Measurements from ENCODE around the gene BFSP1.

Gene BFSP1

DNA sequence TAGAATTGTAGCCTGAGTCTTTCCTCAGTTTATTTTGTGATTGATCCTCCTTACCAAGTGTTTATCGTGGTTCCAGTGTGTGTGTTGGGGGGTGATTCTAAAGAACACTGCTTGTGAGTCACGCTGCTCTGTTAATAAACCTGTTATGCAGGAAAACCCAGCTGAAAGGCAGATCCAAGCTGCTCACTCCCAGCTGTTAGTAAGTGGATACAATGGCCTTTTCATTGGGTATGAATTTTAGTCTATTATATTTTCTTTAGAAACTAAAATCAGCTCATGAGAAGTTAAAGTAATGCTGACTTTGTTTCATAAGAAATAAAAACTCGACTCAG lies 26.5 kb upstream of the BFSP1 start:
- DNase-seq (ENCODE audit: low read depth): no peak

GRCh38 chr20:17556837-17557674 lies 25.9 kb upstream of the BFSP1 start:
- DNase-seq (ENCODE audit: low read depth): no peak

- DNase-seq (ENCODE audit: low read depth): no peak
These were observed 23.9 kb upstream of the BFSP1 start for GRCh38 chr20:17555106-17555505.

- DNase-seq (ENCODE audit: low read depth): no peak
These were observed 18.0 kb upstream of the BFSP1 start for GRCh38 chr20:17549131-17549530.

GRCh38 chr20:17545127-17545526 lies 13.9 kb upstream of the BFSP1 start:
- no peak for DNase-seq (ENCODE audit: low read depth)

DNA sequence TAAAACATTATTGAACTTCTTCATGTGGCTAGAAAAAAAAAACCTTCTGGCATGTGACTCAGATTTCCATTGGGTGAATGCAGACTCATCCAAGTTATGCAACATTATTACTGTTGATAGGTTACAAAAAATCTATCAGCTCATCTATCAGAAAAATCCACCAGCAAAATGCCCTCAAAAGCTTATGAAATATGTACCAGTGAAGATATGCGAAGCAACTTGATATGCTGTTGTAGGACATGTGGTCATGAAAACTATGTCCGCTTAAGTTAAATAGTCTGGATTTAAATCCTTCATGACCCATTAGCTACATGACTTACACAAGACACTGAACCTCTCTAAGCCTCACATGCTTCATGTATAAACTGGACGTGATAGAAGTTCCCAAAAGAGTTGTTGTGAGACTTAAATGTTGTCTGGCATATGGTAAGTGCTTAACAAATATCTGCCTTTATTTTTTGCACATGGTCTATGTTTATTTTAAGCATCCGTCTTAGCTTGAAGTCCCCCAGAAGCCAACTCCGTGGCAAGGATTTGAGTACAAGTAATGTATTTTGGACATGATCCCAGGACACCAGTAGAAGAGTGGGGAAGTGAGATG lies 12.5 kb upstream of the BFSP1 start:
- DNase-seq (ENCODE audit: low read depth): no peak

- DNase-seq (ENCODE audit: low read depth): no peak
These were observed 11.8 kb upstream of the BFSP1 start for GRCh38 chr20:17542993-17543412.

DNA sequence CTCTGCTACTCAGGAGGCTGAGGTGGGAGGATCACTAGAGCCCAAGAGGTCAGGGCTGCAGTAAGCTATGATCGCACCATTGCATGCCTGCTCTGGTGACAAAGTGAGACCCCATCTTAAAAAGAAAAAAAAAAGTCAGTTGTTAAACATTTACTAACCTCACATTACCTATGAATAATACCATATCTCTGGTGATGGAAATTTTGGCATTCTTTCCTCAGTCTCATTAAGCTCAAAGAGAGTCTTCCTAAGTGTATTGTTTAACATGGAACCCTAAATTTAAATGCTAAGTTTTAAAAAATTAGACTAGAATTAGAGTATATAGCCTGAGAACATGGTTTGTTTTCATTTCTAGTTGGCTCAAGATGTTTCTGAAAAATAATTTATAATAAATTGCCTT lies 11.3 kb upstream of the BFSP1 start:
- no peak for DNase-seq (ENCODE audit: low read depth)

DNA sequence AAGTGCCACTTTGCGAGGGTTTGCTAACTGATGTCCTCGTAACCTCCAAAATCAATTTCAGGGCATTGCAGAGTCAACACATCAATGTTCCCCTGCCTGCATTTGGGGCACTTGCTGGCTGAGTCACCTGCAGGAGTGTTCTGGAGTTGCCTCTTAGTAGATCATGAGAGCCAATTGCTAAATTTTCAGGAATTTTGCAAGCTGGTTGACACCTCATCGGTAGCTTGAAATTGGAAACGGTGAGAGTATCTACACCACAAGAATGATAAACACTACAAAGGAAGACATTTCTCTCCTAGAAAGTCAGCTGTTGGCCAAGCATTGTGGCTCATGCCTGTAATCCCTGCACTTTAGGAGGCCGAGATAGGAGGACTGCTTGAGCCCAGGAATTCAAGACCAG lies 10.8 kb upstream of the BFSP1 start:
- DNase-seq (ENCODE audit: low read depth): no peak

DNA sequence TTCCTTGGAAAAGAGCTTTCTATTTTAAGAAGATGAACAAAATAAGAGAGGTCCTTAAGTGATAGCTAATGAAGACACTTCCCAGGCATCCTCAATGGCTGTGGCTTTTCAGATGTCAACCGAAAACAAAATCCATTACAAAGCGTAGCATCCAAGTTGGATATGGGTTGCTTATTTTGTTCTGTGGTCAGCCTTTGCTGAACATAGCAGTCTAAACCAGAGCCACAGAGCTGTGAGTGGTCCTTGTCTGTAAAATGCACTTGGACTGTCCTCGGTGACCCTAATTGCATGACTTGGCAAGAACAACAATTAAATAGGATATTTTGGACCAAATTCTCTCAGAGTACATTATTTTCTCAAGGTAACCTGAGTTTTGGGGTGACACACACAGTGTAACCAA lies 10.4 kb upstream of the BFSP1 start:
- no peak for DNase-seq (ENCODE audit: low read depth)

DNA sequence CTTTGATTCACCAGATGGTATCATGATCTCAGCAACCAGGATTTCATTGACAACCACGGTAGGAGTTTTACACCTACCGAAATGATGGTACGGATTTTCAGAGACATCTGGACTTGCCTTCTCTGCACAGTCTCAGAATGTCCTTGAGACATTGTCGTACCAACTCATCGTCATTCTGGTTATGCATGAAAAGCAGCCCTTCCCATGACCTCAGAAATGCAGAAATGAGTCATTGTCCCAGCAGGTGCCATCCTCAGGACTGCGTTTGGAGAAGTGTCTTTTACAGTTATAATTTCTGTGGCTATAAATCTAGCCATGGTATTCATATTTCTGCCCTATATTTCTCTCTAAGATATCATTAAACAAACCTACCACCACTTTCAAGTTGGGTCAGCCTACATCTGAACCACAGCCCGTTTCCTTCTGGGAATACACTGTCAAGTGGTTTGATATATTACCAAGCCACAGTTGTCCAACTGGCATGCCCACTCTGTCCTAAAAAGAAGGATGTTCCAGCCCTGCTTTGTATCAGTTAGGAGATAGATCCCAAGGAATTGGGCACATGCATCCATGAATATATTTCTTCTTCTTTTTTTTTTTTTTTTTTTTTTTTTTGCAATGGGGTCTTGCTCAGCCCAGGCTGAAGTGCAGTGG lies 7.5 kb upstream of the BFSP1 start:
- no peak for DNase-seq (ENCODE audit: low read depth)

DNA sequence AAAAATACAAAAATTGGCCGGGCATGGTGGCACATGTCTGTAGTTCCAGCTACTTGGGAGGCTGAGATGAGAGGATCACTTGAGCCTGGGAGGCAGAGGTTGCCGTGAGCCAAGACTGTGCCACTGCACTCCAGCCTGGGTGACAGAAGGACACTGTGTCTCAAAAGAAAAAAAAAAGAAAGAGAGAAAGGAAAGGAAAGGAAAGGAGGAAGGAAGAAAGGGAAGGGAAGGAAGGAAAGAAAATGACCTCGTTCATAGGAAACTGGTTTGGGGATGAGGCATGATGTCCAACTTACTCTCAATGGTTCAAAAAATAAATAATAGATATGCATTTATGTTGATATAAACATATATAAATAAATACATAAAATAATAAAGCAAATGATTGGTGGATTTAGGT lies 6.8 kb upstream of the BFSP1 start:
- DNase-seq (ENCODE audit: low read depth): no peak

DNA sequence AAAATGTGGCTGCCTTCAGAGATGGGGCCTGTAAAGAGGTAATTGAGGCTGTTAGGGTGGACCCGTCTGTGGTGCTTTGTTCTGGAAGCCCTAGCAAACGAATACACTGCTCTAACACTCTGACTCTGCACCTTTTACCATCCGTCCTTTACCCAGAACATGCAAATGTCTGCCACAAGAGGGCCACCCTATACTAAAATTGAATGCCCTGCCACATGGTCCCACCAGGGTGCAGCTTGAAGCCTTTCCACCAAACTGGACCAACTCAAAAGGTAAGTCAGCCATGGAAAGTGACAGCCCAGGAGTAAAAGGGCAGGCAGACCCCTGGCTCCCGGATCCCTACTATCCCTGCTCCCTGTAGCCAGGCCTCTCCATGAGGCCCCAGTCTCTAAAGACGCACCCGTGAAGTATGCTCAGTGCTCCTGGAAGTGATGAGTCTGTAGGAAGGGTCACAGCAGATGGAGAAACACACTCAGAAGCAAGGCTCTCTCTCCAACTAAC lies 5.8 kb upstream of the BFSP1 start:
- DNase-seq (ENCODE audit: low read depth): peak; percentile 35

GRCh38 chr20:17534077-17534476 lies 2.9 kb upstream of the BFSP1 start:
- DNase-seq (ENCODE audit: low read depth): no peak

GRCh38 chr20:17533396-17533795 lies 2.2 kb upstream of the BFSP1 start:
- DNase-seq (ENCODE audit: low read depth): no peak

DNA sequence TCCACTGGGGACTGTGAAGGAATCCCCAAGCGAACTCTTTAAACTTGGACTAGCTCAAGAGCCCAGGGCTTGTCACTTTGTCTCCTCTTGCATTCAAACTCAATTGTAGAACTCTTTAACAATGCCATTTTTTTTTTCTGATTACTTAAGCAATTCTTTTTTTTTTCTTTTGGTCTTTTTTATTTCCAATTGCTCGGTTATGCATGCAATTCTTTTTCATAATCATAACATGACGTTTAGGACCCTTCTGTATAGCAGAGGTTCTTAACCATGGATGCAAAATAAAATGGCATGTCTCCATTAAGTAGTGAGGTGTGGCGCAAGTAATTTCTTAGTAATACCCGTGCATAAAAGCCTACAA lies 466 bp upstream of the BFSP1 start:
- DNase-seq (ENCODE audit: low read depth): no peak

DNA sequence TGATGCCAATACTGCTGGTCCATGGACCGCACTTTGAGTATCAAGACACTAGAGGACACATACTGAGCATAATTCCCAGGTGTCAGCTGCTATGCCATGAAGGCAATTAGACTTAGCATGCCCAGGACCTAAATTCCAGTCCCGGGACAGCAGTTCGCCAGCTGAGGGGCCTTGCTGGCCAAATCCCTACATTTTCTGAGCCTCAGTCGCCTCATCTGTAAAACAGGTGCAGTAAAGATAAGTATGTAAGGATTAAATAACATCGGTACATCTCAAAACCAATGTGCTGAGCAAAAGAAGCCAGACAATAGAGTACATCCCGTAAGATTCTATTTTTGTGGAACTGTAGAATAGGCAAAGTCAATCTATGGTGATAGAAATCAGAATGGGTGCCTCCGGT lies 1.0 kb downstream of the BFSP1 start:
- no peak for DNase-seq (ENCODE audit: low read depth)

DNA sequence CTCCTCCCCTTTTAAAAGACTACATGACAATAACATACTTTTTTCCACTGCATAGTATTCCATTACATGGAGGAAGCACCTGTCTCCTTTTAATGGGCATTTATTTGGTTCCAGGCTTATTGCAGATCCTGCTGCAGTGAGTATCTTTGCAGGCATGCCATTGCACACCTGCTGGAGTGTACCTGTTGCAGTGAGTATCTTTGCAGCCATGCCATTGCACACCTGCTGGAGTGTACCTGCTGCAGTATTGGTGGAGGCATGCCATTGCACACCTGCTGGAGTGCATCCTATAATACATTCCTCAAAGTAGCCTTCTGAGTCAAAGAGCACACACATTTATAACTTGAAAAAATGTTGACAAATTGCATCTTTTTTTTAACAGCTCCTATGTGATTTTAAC lies 1.6 kb downstream of the BFSP1 start:
- DNase-seq (ENCODE audit: low read depth): no peak

DNA sequence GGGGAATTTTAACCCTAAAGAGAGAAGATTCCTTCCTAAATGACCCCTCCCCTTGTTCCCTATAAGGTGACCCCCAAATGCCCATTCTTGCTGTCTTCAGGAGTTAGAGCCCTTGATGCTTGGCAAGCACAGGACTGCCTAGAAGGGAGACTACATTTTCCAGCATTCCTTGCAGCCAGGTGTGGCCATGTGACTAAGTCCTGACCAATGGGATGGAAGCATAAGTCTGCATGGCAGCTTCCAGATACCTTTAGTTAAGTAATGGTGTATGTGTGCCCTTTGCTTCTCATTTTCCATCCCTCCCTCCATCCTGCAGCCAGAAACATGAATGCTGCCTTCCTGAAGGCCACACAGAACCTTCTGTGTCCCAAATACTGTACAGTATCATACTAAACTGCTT lies 5.5 kb downstream of the BFSP1 start:
- DNase-seq (ENCODE audit: low read depth): no peak

DNA sequence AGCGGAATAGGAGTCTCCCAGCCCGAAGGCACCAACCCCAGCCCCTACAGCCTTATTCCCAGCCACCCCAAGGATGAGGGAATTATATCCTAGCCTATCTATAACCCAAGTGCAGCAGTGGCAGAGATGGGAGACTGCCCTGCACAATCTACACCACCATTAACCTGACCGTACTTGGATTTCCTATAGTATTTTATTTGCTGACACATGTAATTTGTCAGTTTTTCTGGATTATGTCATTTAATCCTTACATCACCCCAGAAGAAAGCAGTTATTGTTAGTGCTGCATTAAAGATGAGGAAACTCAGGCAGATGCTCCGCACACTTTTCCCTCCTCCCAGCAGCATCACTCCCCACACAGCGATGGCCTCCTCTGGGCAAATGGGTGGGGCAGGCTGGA lies 6.0 kb downstream of the BFSP1 start:
- DNase-seq (ENCODE audit: low read depth): no peak

DNA sequence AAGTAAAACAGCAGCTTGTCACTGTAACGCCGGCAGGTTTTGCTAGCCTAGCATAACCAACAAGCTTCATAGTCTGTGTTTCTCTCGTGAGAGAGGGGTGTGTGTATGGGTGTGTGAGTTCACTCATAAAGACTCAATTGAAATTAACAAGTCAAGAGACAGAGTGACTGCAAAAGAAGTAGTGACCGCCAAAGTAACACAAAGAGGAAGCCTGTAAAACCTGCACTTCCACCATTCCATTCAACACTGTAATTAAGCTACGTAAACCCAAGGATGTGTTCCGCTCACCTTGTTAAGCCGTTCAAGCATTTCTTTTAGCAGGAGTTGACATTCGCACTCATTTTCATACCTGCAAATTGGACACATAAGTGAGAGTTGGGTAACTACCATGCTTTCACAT lies 6.6 kb downstream of the BFSP1 start:
- DNase-seq (ENCODE audit: low read depth): no peak

DNA sequence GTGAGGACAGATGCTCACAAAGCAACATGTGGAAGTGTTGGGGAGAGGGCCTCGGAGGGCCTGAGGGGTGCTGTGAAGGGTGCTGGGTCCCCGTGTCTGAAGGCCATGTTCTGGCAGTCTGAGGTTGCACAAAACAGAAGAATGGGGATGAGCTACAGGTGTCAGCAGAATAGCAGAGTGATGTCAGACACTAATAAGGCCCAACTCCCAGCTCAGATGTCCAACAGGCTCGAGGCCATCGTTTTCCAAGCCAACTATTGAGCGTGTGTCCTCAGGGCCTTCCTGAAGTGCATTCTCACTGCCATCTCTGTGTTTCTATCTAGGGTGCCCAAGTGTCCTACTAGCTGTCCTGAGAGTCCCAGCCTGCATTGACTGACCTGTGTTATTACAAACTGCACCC lies 7.9 kb downstream of the BFSP1 start:
- no peak for DNase-seq (ENCODE audit: low read depth)

GRCh38 chr20:17522528-17522927 lies 8.7 kb downstream of the BFSP1 start:
- DNase-seq (ENCODE audit: low read depth): no peak

DNA sequence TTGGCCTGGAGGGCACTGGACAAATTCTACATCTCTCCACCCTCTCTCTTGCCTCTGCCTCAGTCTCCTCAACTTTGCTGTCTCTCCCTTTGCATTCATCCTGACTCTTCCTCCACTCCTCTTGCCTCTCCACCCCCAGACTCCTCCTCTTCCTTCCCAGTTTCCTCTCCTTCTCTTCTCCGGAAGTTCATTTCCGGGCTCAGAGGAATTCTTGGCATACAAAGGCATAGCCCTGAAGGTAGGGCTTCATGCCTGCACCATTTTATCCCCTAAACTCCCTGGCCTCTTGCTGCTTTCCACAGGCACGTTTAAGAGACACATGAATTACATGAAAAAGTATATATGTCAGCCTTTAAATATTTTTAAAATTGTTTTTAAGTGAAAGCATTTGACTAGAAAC lies 10.6 kb downstream of the BFSP1 start:
- DNase-seq (ENCODE audit: low read depth): no peak

All from T-helper 22 cell (primary cell).